ENCODE results near the gene ITPA. TPM values are rescaled to one million over a fixed set of nuclear protein-coding genes. Genes with fewer than 3 reads are reported as not detected.
A peak's percentile ranks its signal among the peaks of the same experiment; 100 is the strongest.

Gene ITPA
- total RNA-seq, 4 donors from 2014 or later = 58.3 to 81.3 (median 68.2) TPM

DNA sequence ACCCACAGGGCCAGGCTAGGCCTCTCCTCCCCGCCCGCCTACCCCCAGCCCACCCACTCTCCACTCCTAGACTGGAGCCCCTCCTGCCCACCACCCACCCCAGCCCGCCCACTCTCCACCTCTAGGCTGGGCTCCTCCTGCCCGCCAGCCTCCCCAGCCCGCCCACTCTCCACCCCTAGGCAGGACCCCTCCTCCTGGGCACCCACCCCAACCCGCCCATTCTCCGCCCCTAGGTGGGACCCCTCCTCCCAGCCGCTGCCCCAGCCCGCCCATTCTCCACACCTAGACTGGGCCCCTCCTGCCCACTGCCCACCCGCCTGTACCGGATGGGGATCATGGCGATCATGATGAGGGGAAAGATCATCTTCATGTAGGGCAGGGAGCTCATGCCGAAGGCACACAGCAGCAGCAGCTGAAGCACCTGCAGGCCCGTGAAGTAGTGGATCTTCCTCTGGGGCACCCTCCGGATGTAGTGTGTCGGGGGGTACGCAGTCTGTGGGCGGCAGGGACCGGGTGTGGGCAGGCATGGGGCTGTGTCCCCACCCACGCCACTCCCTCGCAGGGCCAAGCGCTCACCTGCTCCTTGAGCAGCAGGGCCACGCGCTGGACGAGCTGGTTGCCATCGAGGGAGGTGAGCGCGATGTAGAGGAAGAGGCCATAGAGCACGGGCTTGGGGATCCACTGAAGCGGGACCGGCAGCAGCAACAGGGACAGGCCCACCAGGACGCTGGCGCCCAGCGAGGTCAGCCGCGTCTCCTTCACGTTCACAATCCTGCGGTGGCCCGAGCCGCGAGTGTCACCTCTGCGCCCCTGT, 18.8 kb downstream of the ITPA start:
- intact Hi-C loops (cut with DNase I) = no loop called here
- peaks cover 12 to 23% of the 10 kb centered on the region in 2 donors for H3K4me1 ChIP-seq
- H3K27ac ChIP-seq = peak overlapping the region in 1 of 3 donors; percentile 35
- DNase-seq = no peak
- H3K27me3 ChIP-seq = no peaks in the 10 kb centered on the region
- H3K4me3 ChIP-seq (replicated peaks in 1 of 3) = no peak overlapping the region
- peaks cover 8 to 31% of the 10 kb centered on the region in 2 donors for H3K36me3 ChIP-seq
- 85 to 89% methylated on average over 22 to 36 of the region's 42 CpGs for WGBS, 2 donors
- no peak for TF ChIP-seq POLR2A (IDR thresholded peaks at IDR 0.05)
- TF ChIP-seq, protein P1, sequence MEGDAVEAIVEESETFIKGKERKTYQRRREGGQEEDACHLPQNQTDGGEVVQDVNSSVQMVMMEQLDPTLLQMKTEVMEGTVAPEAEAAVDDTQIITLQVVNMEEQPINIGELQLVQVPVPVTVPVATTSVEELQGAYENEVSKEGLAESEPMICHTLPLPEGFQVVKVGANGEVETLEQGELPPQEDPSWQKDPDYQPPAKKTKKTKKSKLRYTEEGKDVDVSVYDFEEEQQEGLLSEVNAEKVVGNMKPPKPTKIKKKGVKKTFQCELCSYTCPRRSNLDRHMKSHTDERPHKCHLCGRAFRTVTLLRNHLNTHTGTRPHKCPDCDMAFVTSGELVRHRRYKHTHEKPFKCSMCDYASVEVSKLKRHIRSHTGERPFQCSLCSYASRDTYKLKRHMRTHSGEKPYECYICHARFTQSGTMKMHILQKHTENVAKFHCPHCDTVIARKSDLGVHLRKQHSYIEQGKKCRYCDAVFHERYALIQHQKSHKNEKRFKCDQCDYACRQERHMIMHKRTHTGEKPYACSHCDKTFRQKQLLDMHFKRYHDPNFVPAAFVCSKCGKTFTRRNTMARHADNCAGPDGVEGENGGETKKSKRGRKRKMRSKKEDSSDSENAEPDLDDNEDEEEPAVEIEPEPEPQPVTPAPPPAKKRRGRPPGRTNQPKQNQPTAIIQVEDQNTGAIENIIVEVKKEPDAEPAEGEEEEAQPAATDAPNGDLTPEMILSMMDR (IDR thresholded peaks at IDR 0.05) = no peak
- no peaks in the 10 kb centered on the region for H3K9me3 ChIP-seq

DNA sequence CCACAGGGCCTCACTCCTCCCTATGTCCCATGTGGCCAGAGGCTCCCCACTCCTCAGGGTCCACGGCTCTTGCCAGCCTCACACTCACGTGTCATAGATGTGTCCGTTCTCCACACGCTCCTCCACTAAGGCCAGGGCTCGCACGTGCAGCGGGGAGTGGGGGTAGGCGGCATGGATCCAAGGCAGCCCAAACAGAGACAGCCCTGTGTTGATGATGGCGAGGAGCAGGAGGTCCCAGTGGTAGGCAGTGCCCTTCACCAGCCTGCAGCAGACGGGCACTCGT, 19.4 kb downstream of the ITPA start:
- DNase-seq = no peak
- no peak for TF ChIP-seq POLR2A (IDR thresholded peaks at IDR 0.05)
- 89 to 94% methylated on average over 11 of the region's 11 CpGs for WGBS, 2 donors
- no peak overlapping the region for H3K4me3 ChIP-seq (replicated peaks in 1 of 3)
- H3K27ac ChIP-seq = no peak overlapping the region
- H3K9me3 ChIP-seq = no peaks in the 10 kb centered on the region
- peaks cover 10 to 31% of the 10 kb centered on the region in 2 donors for H3K36me3 ChIP-seq
- no peaks in the 10 kb centered on the region for H3K27me3 ChIP-seq
- peaks cover 6 to 17% of the 10 kb centered on the region in 2 donors for H3K4me1 ChIP-seq
- intact Hi-C loops (cut with DNase I) = no loop called here

DNA sequence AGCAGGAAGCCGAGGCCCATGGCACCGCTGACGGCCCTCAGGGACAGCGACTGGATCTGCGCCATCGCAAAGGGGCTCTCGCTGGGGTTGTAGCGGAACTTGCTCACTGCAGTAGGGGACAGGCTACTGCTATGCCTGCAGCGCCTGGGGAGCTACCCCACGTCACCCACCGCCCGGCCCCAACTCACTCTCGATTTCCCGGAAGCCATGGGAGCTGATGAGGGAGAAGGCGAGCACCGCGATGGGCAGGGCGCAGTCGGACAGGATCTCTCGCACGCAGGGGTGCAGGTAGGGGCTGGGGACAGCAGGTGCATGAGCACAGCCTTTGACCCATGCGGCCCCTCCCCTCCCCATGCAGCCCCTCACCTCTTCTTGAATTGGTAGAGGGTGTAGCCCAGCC, 19.9 kb downstream of the ITPA start:
- H3K27ac ChIP-seq = no peak overlapping the region
- peaks cover 13 to 31% of the 10 kb centered on the region in 2 donors for H3K36me3 ChIP-seq
- intact Hi-C loops (cut with DNase I) = no loop called here
- no peak for DNase-seq
- H3K4me3 ChIP-seq (replicated peaks in 1 of 3) = no peak overlapping the region
- no peak for TF ChIP-seq POLR2A (IDR thresholded peaks at IDR 0.05)
- TF ChIP-seq, protein P1 (IDR thresholded peaks at IDR 0.05) = no peak
- WGBS, 2 donors = 93 to 96% methylated on average over 15 to 18 of the region's 22 CpGs
- H3K4me1 ChIP-seq = peaks cover 2 to 12% of the 10 kb centered on the region in 2 donors
- H3K9me3 ChIP-seq = no peaks in the 10 kb centered on the region
- no peaks in the 10 kb centered on the region for H3K27me3 ChIP-seq

DNA sequence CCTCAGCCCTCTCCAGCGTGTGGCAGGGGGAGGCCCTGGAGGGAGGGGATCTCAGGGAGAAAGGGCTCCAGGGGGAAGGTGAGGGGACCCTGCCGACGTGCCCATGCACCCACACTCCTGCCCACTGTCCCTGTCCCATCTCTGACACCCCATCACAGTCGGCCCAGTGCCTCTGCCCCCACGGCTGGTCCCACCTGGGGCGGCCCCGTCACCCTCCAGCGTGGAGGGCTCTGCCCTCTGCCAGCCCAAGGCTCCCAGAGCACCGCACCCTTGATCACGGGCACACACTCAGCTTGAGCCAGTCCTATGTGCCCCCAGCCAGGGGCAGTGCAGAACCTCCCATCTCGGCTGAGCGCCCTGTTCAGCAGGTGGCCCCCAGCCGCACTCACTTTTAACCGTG, 20.5 kb downstream of the ITPA start:
- H3K27me3 ChIP-seq = no peaks in the 10 kb centered on the region
- intact Hi-C loops (cut with DNase I) = no loop called here
- TF ChIP-seq, protein P1 (IDR thresholded peaks at IDR 0.05) = no peak
- no peak for TF ChIP-seq POLR2A (IDR thresholded peaks at IDR 0.05)
- H3K36me3 ChIP-seq = peaks cover 13 to 31% of the 10 kb centered on the region in 2 donors
- no peak overlapping the region for H3K27ac ChIP-seq
- H3K4me1 ChIP-seq = peaks cover 0 to 6% of the 10 kb centered on the region in 2 donors
- H3K9me3 ChIP-seq = no peaks in the 10 kb centered on the region
- no peak for DNase-seq
- WGBS, 2 donors = 89 to 95% methylated on average over 8 to 14 of the region's 14 CpGs
- no peak overlapping the region for H3K4me3 ChIP-seq (replicated peaks in 1 of 3)

DNA sequence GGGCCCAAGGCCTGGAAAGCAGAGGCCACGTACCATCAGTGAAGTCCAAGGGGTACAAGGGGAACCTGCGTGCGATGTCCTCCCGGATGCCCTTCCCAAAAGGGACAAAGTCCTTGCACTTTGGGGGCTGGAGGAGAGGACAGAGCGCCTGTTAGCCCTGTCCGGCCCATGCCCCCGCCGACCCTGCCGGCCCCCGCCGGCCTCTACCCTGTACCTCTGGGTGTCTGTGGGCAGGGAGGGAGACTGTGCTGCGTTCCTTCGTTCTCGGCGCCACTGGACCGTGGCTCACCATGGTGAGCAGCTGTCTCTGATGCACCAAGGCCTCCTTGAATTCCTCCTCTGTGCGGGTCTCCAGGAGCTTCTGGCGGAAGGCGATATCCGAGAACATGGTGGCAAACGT, 21.8 kb downstream of the ITPA start:
- no peak overlapping the region for H3K4me3 ChIP-seq (replicated peaks in 1 of 3)
- TF ChIP-seq, protein P1 (IDR thresholded peaks at IDR 0.05) = no peak
- TF ChIP-seq POLR2A (IDR thresholded peaks at IDR 0.05) = no peak
- 94 to 98% methylated on average over 14 to 21 of the region's 21 CpGs for WGBS, 2 donors
- H3K9me3 ChIP-seq = no peaks in the 10 kb centered on the region
- no peak for DNase-seq
- no peak overlapping the region for H3K27ac ChIP-seq
- intact Hi-C loops (cut with DNase I) = no loop called here
- H3K36me3 ChIP-seq = peaks cover 13 to 31% of the 10 kb centered on the region in 2 donors
- peaks cover 0 to 7% of the 10 kb centered on the region in 2 donors for H3K4me1 ChIP-seq
- H3K27me3 ChIP-seq = no peaks in the 10 kb centered on the region
